PC-9 (cell line): ENCODE measurements around the gene RUSF1. TPM values are rescaled to one million over a fixed set of nuclear protein-coding genes. Genes with fewer than 3 reads are reported as not detected.

Experiments
- BruUV-seq: library from RNA; stranded (reverse); fragments of 400-500 nt; replicated peaks from 2 replicates; lab custom pipeline; 2021; lab: Mats Ljungman, UMichigan
- CTCF ChIA-PET: fragments of 300-600 bp; sonication (Branson Sonifier 250); formaldehyde crosslinking; loops from one replicate; lab custom pipeline; 2022; ENCODE audit warnings: antibody characterized with exemption; lab: Charles Lee
- POLR2A ChIA-PET: fragments of 300-600 bp; sonication (Branson Sonifier 250); formaldehyde crosslinking; loops from one replicate; lab custom pipeline; 2022; ENCODE audit warnings: antibody characterized with exemption; ENCODE audit not compliant: unreplicated experiment; lab: Charles Lee
- DNase-seq, 2 experiments: peaks; one replicate each; pipeline versions ENCODE4 v3.0.0 to v3.0.0-alpha.2; 2015 to 2022; ENCODE audit warnings: mixed read lengths in 1 of 2
- H2AFZ ChIP-seq: fragments of 200-600 bp; sonication (generic); 2 replicates; pipeline ENCODE4 v1.8.1; 2017; ENCODE audit warnings: antibody characterized with exemption
- H3F3A ChIP-seq: fragments of 200-600 bp; sonication (generic); 2 replicates; pipeline ENCODE4 v1.8.1; 2017; ENCODE audit warnings: antibody characterized with exemption, mild to moderate bottlenecking, low read depth; ENCODE audit not compliant: insufficient read depth
- H3K27ac ChIP-seq: fragments of 200-600 bp; sonication (generic); 2 replicates; pipeline ENCODE4 v1.6.1; 2016; ENCODE audit warnings: mixed run types
- H3K27me3 ChIP-seq: fragments of 200-600 bp; sonication (generic); 2 replicates; pipeline ENCODE4 v1.6.1; 2016; ENCODE audit warnings: low read depth, mixed run types; ENCODE audit not compliant: insufficient read depth
- H3K36me3 ChIP-seq: fragments of 200-600 bp; sonication (generic); 2 replicates; pipeline ENCODE4 v1.6.1; 2016; ENCODE audit warnings: low read depth, mixed run types
- H3K4me1 ChIP-seq: fragments of 200-600 bp; sonication (generic); replicated peaks from 2 replicates; pipeline ENCODE4 v1.6.1; 2016; ENCODE audit warnings: mixed run types; ENCODE audit not compliant: insufficient read depth
- H3K4me2 ChIP-seq: fragments of 200-600 bp; sonication (generic); 2 replicates; pipeline ENCODE4 v1.6.1; 2017; ENCODE audit warnings: mixed run types
- H3K4me3 ChIP-seq: fragments of 200-600 bp; sonication (generic); 2 replicates; pipeline ENCODE4 v1.6.1; 2016; ENCODE audit warnings: mixed run types
- H3K79me2 ChIP-seq: fragments of 200-600 bp; sonication (generic); 2 replicates; pipeline ENCODE4 v1.6.1; 2017; ENCODE audit warnings: low read depth, mixed run types
- H3K9me2 ChIP-seq: fragments of 200-600 bp; sonication (generic); 2 replicates; pipeline ENCODE4 v1.8.1; 2017; ENCODE audit warnings: mild to moderate bottlenecking; ENCODE audit not compliant: insufficient read depth
- H3K9me3 ChIP-seq: fragments of 200-600 bp; sonication (generic); 2 replicates; pipeline ENCODE4 v1.8.1; 2016; ENCODE audit warnings: low read depth; ENCODE audit not compliant: insufficient read depth
- H4K20me1 ChIP-seq: fragments of 200-600 bp; sonication (generic); 2 replicates; pipeline ENCODE4 v1.8.1; 2017; ENCODE audit not compliant: insufficient read depth
- CTCF ChIP-seq: fragments of 200-600 bp; sonication (generic); conservative IDR thresholded peaks from 2 replicates; pipeline ENCODE4 v1.6.1; 2017; ENCODE audit warnings: mixed run types, antibody characterized with exemption, mild to moderate bottlenecking, moderate library complexity
- EZH2 ChIP-seq: fragments of 200-600 bp; sonication (generic); IDR thresholded peaks from 2 replicates; pipeline ENCODE4 v1.8.0; 2017; ENCODE audit warnings: antibody characterized with exemption, low read depth
- intact Hi-C: fragments of 100-400 bp; cut with micrococcal nuclease; formaldehyde crosslinking; loops from one replicate; pipeline ENCODE4 v1.10.0; 2022; ENCODE audit not compliant: unreplicated experiment
- total RNA-seq: library from RNA; stranded (reverse); gene quantifications from 2 replicates; pipeline ENCODE4 v1.2.3, GENCODE V29; 2021

RUSF1 gene
- total RNA-seq, 1 experiment from 2014 or later = 86.7 TPM

- no peaks in the 10 kb centered on the region for H4K20me1 ChIP-seq
- CTCF ChIA-PET = no interaction called here
- POLR2A ChIA-PET = no interaction called here
- H3K27ac ChIP-seq = no peak overlapping the region
- H3K4me1 ChIP-seq = peaks cover 19% of the 10 kb centered on the region
- H3K4me3 ChIP-seq = no peak overlapping the region
- no TSS peak for BruUV-seq
- H3K4me2 ChIP-seq = no peak overlapping the region
- peaks cover 19% of the 10 kb centered on the region for H3F3A ChIP-seq
- TF ChIP-seq CTCF (no peak), EZH2 (no peak)
- no peaks in the 10 kb centered on the region for H3K9me2 ChIP-seq
- 0 out of 2 replicates have a peak, but pooled peaks cover 4% of the 10 kb centered on the region for H3K27me3 ChIP-seq
- no peaks in the 10 kb centered on the region for H3K79me2 ChIP-seq
- intact Hi-C loops = loop anchor here (1.0 to 5.0 kb wide), 3 partner anchors 8 to 388 kb away; a partner anchor contains a TSS
- no peaks in the 10 kb centered on the region for H3K9me3 ChIP-seq
- no peaks in the 10 kb centered on the region for H3K36me3 ChIP-seq
- no peak overlapping the region for H2AFZ ChIP-seq
- no peak for DNase-seq
Observed at GRCh38 chr16:31478956-31479355, 29.2 kb downstream of the RUSF1 start.

- Histone ChIP-seq H3K27me3 (0 out of 2 replicates have a peak, but pooled peaks cover 3% of the 10 kb centered on the region), H3K36me3 (no peaks in the 10 kb centered on the region), H3K4me2 (peak overlapping the region; percentile 75), H3K27ac (peak overlapping the region; percentile 50), H4K20me1 (no peaks in the 10 kb centered on the region), H3K4me1 (peaks cover 19% of the 10 kb centered on the region), H3F3A (peaks cover 26% of the 10 kb centered on the region), H2AFZ (peak overlapping the region; percentile 94), H3K4me3 (peak overlapping the region; percentile 87), H3K79me2 (no peaks in the 10 kb centered on the region), H3K9me2 (no peaks in the 10 kb centered on the region), H3K9me3 (no peaks in the 10 kb centered on the region)
- BruUV-seq = TSS peak; percentile 25
- peak; percentile 85 to 96 for DNase-seq
- CTCF ChIA-PET = interaction anchor here (0.9 to 2.2 kb wide), 2 partner anchors 19 to 235 kb away, joined by 3 to 7 read pairs; a partner anchor contains a TSS
- POLR2A ChIA-PET = interaction anchor here (0.6 to 1.3 kb wide), 4 partner anchors 9 to 480 kb away, joined by 3 to 9 read pairs (median 4); no protein-coding TSS in a partner anchor
- intact Hi-C loops = loop anchor here (1.0 to 5.0 kb wide), 5 partner anchors 10 to 390 kb away; partner anchors contain the start of genes ARMC5 and RUSF1
- TF ChIP-seq CTCF = peak; percentile 72; the same call in 1 of the 2 replicates
- TF ChIP-seq EZH2 = no peak
Observed at GRCh38 chr16:31477220-31478216, 30.7 kb downstream of the RUSF1 start.
